GM20000 (cell line): ENCODE data around the gene WIPF2.
A peak's percentile ranks its signal among the peaks of the same experiment; 100 is the strongest.

Source experiments
- DNase-seq: peaks from one replicate; pipeline ENCODE4 v3.0.0; 2012; ENCODE audit warnings: low spot score
- TF ChIP-seq, protein P1 (sequence below): IDR thresholded peaks from 2 replicates; pipeline ENCODE4 v1.5.1; 2012; ENCODE audit warnings: mild to moderate bottlenecking, control low read depth; ENCODE audit errors: extremely low read depth, missing control alignments

The WIPF2 gene

GRCh38 chr17:40218740-40219593, at the start of gene WIPF2:
Gene WIPF2, plus strand, starts transcription at chr17:40219304. Its CDS starts 37,156 bp downstream, at chr17:40256460.
- TF ChIP-seq, protein P1, sequence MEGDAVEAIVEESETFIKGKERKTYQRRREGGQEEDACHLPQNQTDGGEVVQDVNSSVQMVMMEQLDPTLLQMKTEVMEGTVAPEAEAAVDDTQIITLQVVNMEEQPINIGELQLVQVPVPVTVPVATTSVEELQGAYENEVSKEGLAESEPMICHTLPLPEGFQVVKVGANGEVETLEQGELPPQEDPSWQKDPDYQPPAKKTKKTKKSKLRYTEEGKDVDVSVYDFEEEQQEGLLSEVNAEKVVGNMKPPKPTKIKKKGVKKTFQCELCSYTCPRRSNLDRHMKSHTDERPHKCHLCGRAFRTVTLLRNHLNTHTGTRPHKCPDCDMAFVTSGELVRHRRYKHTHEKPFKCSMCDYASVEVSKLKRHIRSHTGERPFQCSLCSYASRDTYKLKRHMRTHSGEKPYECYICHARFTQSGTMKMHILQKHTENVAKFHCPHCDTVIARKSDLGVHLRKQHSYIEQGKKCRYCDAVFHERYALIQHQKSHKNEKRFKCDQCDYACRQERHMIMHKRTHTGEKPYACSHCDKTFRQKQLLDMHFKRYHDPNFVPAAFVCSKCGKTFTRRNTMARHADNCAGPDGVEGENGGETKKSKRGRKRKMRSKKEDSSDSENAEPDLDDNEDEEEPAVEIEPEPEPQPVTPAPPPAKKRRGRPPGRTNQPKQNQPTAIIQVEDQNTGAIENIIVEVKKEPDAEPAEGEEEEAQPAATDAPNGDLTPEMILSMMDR, result no peak
- DNase-seq, result peak; percentile 97

GRCh38 chr17:40170325-40170724, 48.8 kb upstream of the WIPF2 start:
- DNase-seq, result no peak
- TF ChIP-seq, protein P1, result no peak

GRCh38 chr17:40171750-40172149, 47.4 kb upstream of the WIPF2 start:
- no peak for DNase-seq
- TF ChIP-seq, protein P1, result no peak

GRCh38 chr17:40173091-40173777, 45.9 kb upstream of the WIPF2 start:
- no peak for DNase-seq
- TF ChIP-seq, protein P1, result no peak

- TF ChIP-seq, protein P1, result no peak
- DNase-seq, result no peak
Measured at GRCh38 chr17:40173778-40174135, 45.3 kb upstream of the WIPF2 start.

DNA sequence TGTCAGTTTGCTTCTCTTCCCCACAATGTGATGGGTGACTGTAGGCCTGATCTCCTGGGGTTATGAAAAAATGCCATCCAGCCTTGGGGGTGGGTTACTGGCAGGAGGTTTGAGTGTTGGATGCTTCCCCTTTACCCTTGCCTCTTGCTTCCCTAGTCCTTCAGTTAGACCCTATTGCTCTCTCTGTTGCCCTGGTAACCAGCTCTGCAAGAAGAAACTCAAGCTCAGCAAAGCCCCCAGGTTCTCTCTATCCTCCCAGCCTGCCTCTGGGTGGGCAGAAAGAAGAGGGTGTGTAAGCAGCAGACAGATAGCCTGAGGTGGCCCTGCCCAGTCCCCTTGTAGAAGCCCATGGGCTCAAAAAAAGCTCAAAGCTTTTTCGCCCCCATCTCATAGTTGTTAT, 44.6 kb upstream of the WIPF2 start:
- TF ChIP-seq, protein P1, result no peak
- DNase-seq, result no peak
